Measurements from ENCODE around the gene RPGR.
A peak's percentile ranks its signal among the peaks of the same experiment; 100 is the strongest.

Gene RPGR

DNA sequence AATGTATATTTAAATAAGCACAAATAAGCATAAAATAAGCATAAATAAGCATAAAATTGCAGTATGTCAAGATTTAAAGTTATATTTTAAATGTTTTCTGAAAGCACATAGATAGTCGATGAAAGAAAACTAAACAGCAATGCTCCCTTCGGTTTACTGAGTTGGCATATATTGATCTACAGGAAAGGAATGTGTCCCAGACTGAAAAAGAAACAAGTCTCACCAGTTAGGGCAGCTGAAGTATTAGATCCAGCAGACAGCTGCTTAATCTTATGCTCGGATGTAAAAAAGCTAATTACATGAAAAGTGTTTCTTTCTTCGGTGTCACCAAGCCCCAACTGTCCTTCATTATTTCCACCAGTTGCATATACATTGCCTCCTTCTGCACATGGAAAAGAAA lies 8.7 kb downstream of the RPGR start:
- no peak for DNase-seq (ENCODE audit: low spot score)

DNA sequence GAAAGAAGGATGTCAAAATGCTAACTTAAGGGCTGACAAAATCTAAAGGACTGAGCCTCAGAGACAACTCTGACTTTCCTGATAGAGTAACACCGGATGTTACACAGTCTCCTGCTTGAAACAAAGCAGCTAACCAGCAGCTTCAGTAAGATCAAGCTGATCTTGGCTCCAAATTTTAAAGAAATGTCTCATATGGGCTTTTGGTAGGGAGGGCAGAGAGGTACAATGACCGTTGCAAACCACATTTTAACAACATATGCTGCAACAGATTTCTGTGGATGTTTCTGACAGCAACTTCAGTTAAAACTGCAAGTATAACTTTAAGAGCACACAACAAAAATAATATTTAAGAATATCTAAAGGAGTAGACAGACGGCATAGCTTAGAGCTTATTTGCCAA lies 9.1 kb downstream of the RPGR start:
- no peak for DNase-seq (ENCODE audit: low spot score)

DNA sequence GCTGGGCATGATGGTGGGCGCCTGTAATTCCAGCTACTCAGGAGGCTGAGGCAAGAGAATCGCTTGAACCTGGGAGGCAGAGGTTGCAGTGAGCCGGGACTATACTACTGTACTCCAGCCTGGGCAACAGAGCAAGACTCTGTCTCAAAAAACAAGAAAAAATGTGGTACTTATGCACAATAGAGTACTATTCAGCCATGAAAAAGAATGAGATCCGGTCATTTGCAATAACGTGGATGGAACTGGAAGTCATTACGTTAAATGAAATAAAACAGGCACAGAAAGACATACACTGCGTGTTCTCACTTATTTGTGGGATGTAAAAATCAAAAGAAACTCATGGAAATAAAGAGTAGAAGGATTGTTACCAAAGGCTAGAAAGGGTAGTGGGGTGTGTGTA lies 12.1 kb downstream of the RPGR start:
- DNase-seq (ENCODE audit: low spot score), result no peak

GRCh38 chrX:38313190-38313589 lies 14.1 kb downstream of the RPGR start:
- DNase-seq (ENCODE audit: low spot score), result no peak

- DNase-seq (ENCODE audit: low spot score), result peak; percentile 28
Measured at GRCh38 chrX:38312436-38312835, 14.9 kb downstream of the RPGR start.

- DNase-seq (ENCODE audit: low spot score), result no peak
Measured at GRCh38 chrX:38311743-38312142, 15.6 kb downstream of the RPGR start.

DNA sequence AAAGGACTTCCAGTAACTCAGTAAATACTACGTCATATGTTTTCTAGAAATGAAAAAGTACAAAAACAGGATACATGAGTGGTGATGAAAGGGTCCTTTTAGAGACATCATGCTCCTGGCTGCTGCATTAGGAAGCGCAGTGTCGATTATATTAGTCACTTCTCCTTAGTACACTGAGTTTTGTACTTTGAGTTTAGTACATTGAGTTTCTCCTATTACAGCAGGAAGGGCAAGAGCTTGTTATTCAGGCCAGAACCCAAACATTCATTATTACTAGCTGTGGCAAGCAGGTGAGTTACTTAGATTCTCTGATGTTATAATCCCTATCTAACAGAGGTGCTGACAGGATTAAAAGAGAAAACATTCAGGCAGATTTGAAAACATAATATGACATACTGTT lies 21.3 kb downstream of the RPGR start:
- no peak for DNase-seq (ENCODE audit: low spot score)

GRCh38 chrX:38304010-38304409 lies 23.3 kb downstream of the RPGR start:
- DNase-seq (ENCODE audit: low spot score), result no peak

GRCh38 chrX:38293741-38294140 lies 33.6 kb downstream of the RPGR start:
- DNase-seq (ENCODE audit: low spot score), result no peak

DNA sequence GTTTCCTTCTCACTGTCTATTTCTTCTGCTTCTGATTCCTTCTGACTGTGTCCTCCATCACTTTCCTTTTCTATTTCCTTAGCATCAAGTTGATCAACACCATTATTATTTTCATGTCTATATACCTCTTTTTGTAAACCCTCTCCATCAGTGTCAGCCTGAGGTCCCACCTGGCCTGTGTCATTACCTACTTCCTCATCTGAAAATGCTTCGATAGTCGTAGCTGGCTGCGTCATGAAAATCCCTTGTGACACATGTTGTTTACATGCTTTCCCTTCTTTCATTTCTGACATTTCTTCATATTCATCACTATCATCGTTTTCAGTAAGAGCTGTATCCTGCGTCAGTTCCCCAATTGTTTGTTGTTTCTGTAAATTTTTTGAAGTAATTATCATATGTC lies 39.6 kb downstream of the RPGR start:
- no peak for DNase-seq (ENCODE audit: low spot score)

DNA sequence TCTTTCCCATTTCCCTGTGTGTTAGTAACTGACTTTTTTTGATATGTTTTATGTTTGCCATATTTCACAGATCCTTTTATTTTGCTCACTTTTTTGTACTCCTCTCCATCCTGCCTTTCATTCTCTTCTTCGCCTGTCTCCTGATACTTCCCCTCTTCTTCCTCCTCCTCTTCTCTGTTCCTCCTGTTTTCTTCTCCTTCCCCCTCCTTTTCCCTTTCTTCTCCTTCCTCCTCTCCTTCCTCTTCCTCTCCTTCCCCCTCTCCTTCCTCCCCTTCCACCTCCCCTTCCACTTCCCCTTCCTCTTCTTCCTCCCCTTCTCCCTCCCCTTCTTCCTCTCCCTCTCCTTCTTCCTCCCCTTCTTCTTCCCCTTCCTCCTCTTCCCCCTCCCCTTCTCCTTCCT lies 41.7 kb downstream of the RPGR start:
- no peak for DNase-seq (ENCODE audit: low spot score)

GRCh38 chrX:38282049-38282448 lies 45.3 kb downstream of the RPGR start:
- DNase-seq (ENCODE audit: low spot score), result peak; percentile 24

DNA sequence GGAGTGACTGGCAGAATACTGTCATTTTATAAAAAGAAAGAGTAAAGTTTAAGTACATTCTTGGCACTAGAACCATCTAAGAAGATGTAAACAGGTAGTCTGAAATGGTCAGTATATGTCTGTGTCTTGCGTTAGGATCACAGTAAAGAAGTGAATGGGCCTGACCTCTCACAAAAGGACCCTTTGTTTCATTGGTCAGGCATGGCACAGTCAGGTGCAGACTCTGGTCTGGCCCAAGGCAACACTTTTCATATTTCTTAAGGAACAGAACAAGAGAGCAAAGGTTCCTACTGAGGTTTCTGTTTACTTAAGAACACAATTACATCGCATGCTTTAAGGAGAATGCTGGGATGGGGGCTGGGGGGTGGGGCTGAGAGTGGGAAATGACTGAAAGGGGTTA lies 48.1 kb downstream of the RPGR start:
- DNase-seq (ENCODE audit: low spot score), result no peak

DNA sequence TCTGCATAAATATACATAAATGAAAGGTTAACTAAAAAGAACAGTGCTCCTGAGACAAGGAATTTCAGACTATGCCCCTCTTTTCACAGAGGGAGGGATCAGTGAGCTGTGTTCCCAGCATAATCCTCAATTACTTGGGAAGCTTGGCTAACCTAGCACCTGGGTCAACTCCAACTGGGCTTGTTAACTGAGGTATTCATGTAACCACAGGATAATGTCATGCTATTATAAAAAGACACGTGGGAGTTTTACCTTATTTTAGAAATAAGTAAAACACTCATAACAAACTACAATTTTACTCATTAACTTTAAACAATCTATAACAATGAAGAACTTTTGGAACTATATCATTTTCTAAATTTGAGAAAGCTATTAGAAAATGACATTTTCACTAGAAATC lies 48.6 kb downstream of the RPGR start:
- DNase-seq (ENCODE audit: low spot score), result no peak

DNA sequence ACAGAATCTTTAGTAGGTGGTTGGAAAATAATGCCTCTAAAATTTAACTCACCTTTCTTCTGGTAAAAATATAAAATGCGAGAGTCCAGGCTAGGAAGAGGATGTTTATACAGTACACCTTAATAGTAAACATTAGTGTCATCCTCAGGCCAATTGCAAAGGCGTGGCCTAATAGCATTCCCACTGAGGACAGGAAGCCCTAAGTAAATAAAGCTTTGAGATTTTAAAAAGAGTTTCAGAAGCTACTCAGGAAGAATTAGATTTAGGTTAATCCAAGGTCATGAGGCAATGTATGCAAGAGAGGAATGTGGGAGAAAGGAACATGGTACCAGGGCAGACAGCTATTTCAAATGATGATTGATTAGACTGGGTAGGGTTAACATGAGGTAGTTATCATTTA lies 49.5 kb downstream of the RPGR start:
- DNase-seq (ENCODE audit: low spot score), result no peak

DNA sequence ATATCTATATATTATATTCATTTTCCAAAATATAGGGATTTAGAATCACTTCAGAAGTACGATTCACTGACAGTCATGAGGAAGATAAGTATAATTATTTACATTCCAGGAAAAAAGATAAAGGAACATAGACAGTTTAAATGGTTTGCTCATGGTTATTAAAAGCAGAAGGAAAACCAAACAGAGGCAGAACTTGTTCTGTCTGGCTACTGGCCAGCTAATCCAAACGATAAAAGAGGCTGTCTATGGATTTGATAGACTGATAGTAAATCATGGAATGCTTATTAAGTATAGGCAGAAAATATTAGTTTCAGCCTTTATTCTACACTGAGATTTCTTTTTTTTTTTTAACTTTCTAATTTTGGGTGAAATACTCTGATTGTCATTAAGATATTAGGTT lies 50.2 kb downstream of the RPGR start:
- no peak for DNase-seq (ENCODE audit: low spot score)

GRCh38 chrX:38276089-38276488 lies 51.2 kb downstream of the RPGR start:
- no peak for DNase-seq (ENCODE audit: low spot score)

GRCh38 chrX:38275615-38276014 lies 51.7 kb downstream of the RPGR start:
- peak; percentile 50 for DNase-seq (ENCODE audit: low spot score)

DNA sequence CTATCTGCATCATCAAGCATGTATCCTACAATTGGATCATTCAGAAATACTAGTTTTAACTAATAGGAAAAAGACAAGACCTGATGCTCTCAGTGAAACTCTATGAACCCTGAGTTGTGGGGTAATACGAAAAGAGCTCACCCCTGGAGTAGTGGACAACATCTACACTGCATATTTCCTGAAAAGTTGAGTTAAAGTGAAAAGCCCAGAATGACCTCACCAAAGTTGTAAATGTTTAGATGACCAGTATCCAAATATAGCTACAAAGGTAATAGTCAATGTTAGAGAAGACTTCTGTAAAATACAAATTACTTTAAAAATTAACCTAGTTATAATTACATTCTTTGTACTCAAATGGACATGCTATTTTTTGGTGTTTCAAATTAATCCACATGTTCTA lies 53.9 kb downstream of the RPGR start:
- no peak for DNase-seq (ENCODE audit: low spot score)

- peak; percentile 8 for DNase-seq (ENCODE audit: low spot score)
Measured at GRCh38 chrX:38271154-38271716, 56.1 kb downstream of the RPGR start.

DNA sequence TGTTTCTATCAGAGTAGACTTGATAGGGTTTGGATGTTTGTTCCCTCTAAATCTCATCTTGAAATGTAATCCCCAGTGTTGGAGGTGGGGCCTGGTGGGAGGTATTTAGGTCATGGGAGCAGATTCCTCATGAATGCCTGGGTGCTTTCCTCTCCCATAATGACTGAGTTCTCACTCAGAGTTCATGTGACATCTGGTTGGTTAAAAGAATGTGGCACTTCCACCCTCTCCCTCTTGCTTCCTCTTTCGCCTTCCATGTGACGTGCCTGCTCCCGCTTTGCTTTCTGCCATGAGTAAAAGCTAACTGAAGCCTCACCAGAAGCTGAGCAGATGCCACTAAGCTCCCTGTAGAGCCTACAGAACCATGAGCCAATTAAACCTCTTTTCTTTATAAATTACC lies 59.3 kb downstream of the RPGR start:
- no peak for DNase-seq (ENCODE audit: low spot score)

GRCh38 chrX:38262715-38263620 lies 64.3 kb downstream of the RPGR start:
- DNase-seq (ENCODE audit: low spot score), result peak; percentile 6

GRCh38 chrX:38260231-38260630 lies 67.1 kb downstream of the RPGR start:
- peak; percentile 15 for DNase-seq (ENCODE audit: low spot score)

DNA sequence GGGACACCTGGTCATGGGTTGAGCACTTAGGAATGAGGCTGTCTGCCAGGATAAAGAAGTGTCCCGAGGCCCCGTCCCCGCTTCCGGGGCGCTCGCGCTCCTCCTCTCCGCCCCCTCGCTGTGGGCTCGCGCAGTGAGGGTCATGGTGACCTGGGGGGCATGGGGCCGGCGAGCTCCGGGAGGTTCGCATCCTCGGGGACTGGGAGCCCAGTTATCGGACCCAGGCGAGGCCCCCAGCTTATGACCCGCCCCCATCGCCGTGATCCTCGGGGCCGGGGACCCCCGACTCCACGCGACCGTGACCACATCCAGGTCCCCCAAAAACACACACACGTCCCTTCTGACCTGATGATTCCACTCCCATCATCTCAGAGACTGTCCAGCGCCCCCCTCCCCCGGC lies 71.3 kb downstream of the RPGR start:
- no peak for DNase-seq (ENCODE audit: low spot score)
